Fibroblast of lung (primary cell): ENCODE data around the gene SALL3. TPM values are rescaled to one million over a fixed set of nuclear protein-coding genes. Genes with fewer than 3 reads are reported as not detected.

ENCODE experiments used
- DNase-seq, 2 donors: peaks; one replicate each; pipeline versions ENCODE4 v3.0.0 to v3.0.0-alpha.2; 2010; ENCODE audit warnings: low read depth in 2 of 2
- H2AFZ ChIP-seq: 2 replicates; pipeline ENCODE4 v1.5.1; 2012; ENCODE audit warnings: low read length, control low read depth, inconsistent platforms
- H3K27ac ChIP-seq: 2 replicates; pipeline ENCODE4 v1.5.1; 2011; ENCODE audit warnings: low read length, control low read depth; ENCODE audit not compliant: insufficient read depth
- H3K27me3 ChIP-seq: 2 replicates; pipeline ENCODE4 v1.5.1; 2011; ENCODE audit warnings: mild to moderate bottlenecking, low read length; ENCODE audit not compliant: control insufficient read depth, insufficient read depth
- H3K36me3 ChIP-seq: 2 replicates; pipeline ENCODE4 v1.5.1; 2011; ENCODE audit warnings: low read length; ENCODE audit not compliant: control insufficient read depth, insufficient read depth
- H3K4me1 ChIP-seq: 2 replicates; pipeline ENCODE4 v1.5.1; 2011; ENCODE audit warnings: low read length; ENCODE audit not compliant: control insufficient read depth, insufficient read depth; ENCODE audit errors: extremely low read depth
- H3K4me2 ChIP-seq: 2 replicates; pipeline ENCODE4 v1.5.1; 2011; ENCODE audit warnings: low read length, control low read depth; ENCODE audit not compliant: insufficient read depth; ENCODE audit errors: extremely low read depth
- H3K4me3 ChIP-seq, 4 experiments: fragments of 200-600 bp in 1 of 4; sonication (generic) in 1 of 4; replicated peaks in 1 of 4; 2 replicates each; pipeline ENCODE4 v1.5.1; 2011 to 2016; ENCODE audit warnings: low read length in 4 of 4, low read depth in 3 of 4, mild to moderate bottlenecking in 3 of 4, control low read depth in 2 of 4, inconsistent platforms in 1 of 4, mixed read lengths in 1 of 4; ENCODE audit not compliant: insufficient read depth in 1 of 4; ENCODE audit errors: control extremely low read depth in 1 of 4
- H3K79me2 ChIP-seq: 2 replicates; pipeline ENCODE4 v1.5.1; 2012; ENCODE audit warnings: mild to moderate bottlenecking, low read length, inconsistent platforms; ENCODE audit not compliant: control insufficient read depth, insufficient read depth
- H3K9ac ChIP-seq: 2 replicates; pipeline ENCODE4 v1.5.1; 2011; ENCODE audit warnings: mild to moderate bottlenecking, low read length, control low read depth; ENCODE audit not compliant: insufficient read depth
- H3K9me3 ChIP-seq: 2 replicates; pipeline ENCODE4 v1.5.1; 2012; ENCODE audit warnings: low read depth, low read length; ENCODE audit not compliant: control insufficient read depth, insufficient read depth
- H4K20me1 ChIP-seq: 2 replicates; pipeline ENCODE4 v1.5.1; 2011; ENCODE audit warnings: low read length; ENCODE audit not compliant: control insufficient read depth, insufficient read depth; ENCODE audit errors: extremely low read depth
- CTCF ChIP-seq, 2 donors: IDR thresholded peaks in 1 of 2; conservative IDR thresholded peaks in 1 of 2; 1 replicate in 1 of 2; 2 replicates in 1 of 2; pipeline ENCODE4 v1.5.1; 2011 to 2012; ENCODE audit warnings: low read length in 2 of 2, control low read depth in 1 of 2, inconsistent platforms in 1 of 2, low read depth in 1 of 2, mild to moderate bottlenecking in 1 of 2
- EZH2 ChIP-seq: IDR thresholded peaks from 2 replicates; pipeline ENCODE4 v1.5.1; 2012; ENCODE audit warnings: low read length, control low read depth, mild to moderate bottlenecking; ENCODE audit errors: missing control alignments
- polyA plus RNA-seq, 2 donors: library from polyadenylated mRNA; depleted of rRNA in 1 of 2; stranded (reverse) in 1 of 2; unstranded in 1 of 2; fragments of >200 nt; gene quantifications; 2 replicates each; pipeline ENCODE4 v1.2.1, GENCODE V29; 2011 to 2012; ENCODE audit warnings: missing spikeins in 1 of 2
- total RNA-seq: library from RNA; depleted of rRNA; stranded (reverse); fragments of >200 nt; gene quantifications from 2 replicates; pipeline ENCODE4 v1.2.1, GENCODE V29; 2014

Gene SALL3
- total and polyA plus RNA-seq, 2 donors (not counting 1 experiment from before 2014, with no cell fraction given), result not detected

- TF ChIP-seq CTCF (conservative IDR thresholded peaks at IDR 0.05 in 1 of 2, IDR thresholded peaks at IDR 0.05 in 1 of 2; ENCODE audit: low read depth in 1 of 2, low read length in 2 of 2) (no peak), EZH2 (peak; percentile 76)
- no peaks in the 10 kb centered on the region for H3K4me1 ChIP-seq
- no peak overlapping the region for H3K4me3 ChIP-seq
- no peak overlapping the region for H2AFZ ChIP-seq
- no peak overlapping the region for H3K9ac ChIP-seq
- H3K36me3 ChIP-seq, result no peaks in the 10 kb centered on the region
- no peaks in the 10 kb centered on the region for H3K9me3 ChIP-seq
- no peaks in the 10 kb centered on the region for H3K79me2 ChIP-seq
- no peak overlapping the region for H3K27ac ChIP-seq
- H4K20me1 ChIP-seq, result no peaks in the 10 kb centered on the region
- H3K4me2 ChIP-seq, result no peak overlapping the region
- H3K27me3 ChIP-seq, result peaks cover 38% of the 10 kb centered on the region
- peak in 1 of 2 donors; percentile 47 for DNase-seq
These were observed 1.3 kb downstream of the SALL3 start for GRCh38 chr18:78980777-78981380.

- Histone ChIP-seq H3K4me3 (no peak overlapping the region), H4K20me1 (no peaks in the 10 kb centered on the region), H3K9me3 (no peaks in the 10 kb centered on the region), H3K9ac (no peak overlapping the region), H3K27ac (no peak overlapping the region), H3K4me1 (no peaks in the 10 kb centered on the region), H3K4me2 (no peak overlapping the region), H3K79me2 (no peaks in the 10 kb centered on the region), H2AFZ (no peak overlapping the region), H3K36me3 (no peaks in the 10 kb centered on the region), H3K27me3 (peaks cover 38% of the 10 kb centered on the region)
- TF ChIP-seq CTCF (conservative IDR thresholded peaks at IDR 0.05 in 1 of 2, IDR thresholded peaks at IDR 0.05 in 1 of 2; ENCODE audit: low read depth in 1 of 2, low read length in 2 of 2), result no peak
- no peak for TF ChIP-seq EZH2
- peak in 1 of 2 donors; percentile 50 for DNase-seq
These were observed 1.8 kb downstream of the SALL3 start for GRCh38 chr18:78981394-78981831.

GRCh38 chr18:78981989-78982620, 2.5 kb downstream of the SALL3 start:
- no peaks in the 10 kb centered on the region for H3K36me3 ChIP-seq
- no peak overlapping the region for H3K9ac ChIP-seq
- no peak overlapping the region for H3K27ac ChIP-seq
- DNase-seq, result peak in 1 of 2 donors; percentile 52
- no peak for TF ChIP-seq CTCF (conservative IDR thresholded peaks at IDR 0.05 in 1 of 2, IDR thresholded peaks at IDR 0.05 in 1 of 2; ENCODE audit: low read depth in 1 of 2, low read length in 2 of 2)
- no peak for TF ChIP-seq EZH2
- peaks cover 32% of the 10 kb centered on the region for H3K27me3 ChIP-seq
- no peaks in the 10 kb centered on the region for H3K4me1 ChIP-seq
- no peak overlapping the region for H3K4me2 ChIP-seq
- H3K4me3 ChIP-seq, result no peak overlapping the region
- H3K9me3 ChIP-seq, result no peaks in the 10 kb centered on the region
- H3K79me2 ChIP-seq, result no peaks in the 10 kb centered on the region
- no peaks in the 10 kb centered on the region for H4K20me1 ChIP-seq
- no peak overlapping the region for H2AFZ ChIP-seq
